Lower leg skin (tissue), 3 donors: Measurements from ENCODE around the gene POLR2E.

Source experiments
- CTCF ChIP-seq, 3 donors: fragments of 450-650 bp; IDR thresholded peaks; one replicate each; pipeline ENCODE4 v1.5.1; 2016; ENCODE audit warnings: antibody characterized with exemption in 3 of 3, mild to moderate bottlenecking in 3 of 3, moderate library complexity in 2 of 3
- POLR2A ChIP-seq, 2 donors: fragments of 450-650 bp; IDR thresholded peaks; one replicate each; pipeline ENCODE4 v1.6.1; 2016 to 2017; ENCODE audit warnings: antibody characterized with exemption in 2 of 2, mild to moderate bottlenecking in 1 of 2, moderate library complexity in 1 of 2

- no peak for TF ChIP-seq CTCF (IDR thresholded peaks at IDR 0.05)
- TF ChIP-seq POLR2A (IDR thresholded peaks at IDR 0.05): no peak
Measured at GRCh38 chr19:1050989-1051788, 44.0 kb downstream of the POLR2E start.
